A673 (cell line): ENCODE data around the gene LTBP2. TPM values are rescaled to one million over a fixed set of nuclear protein-coding genes. Genes with fewer than 3 reads are reported as not detected.

Experiments
- BruUV-seq: library from RNA; stranded (reverse); fragments of 400-500 nt; replicated peaks from 2 replicates; lab custom pipeline; 2021; lab: Mats Ljungman, UMichigan
- CTCF ChIA-PET: fragments of 300-600 bp; sonication (Branson Sonifier 250); formaldehyde crosslinking; loops from one replicate; lab custom pipeline; 2022; ENCODE audit warnings: antibody characterized with exemption; lab: Charles Lee
- POLR2A ChIA-PET: fragments of 300-600 bp; sonication (Branson Sonifier 250); formaldehyde crosslinking; loops from one replicate; lab custom pipeline; 2022; ENCODE audit warnings: antibody characterized with exemption; ENCODE audit not compliant: low non-redundant PET; lab: Charles Lee
- DNase-seq: peaks from one replicate; pipeline ENCODE4 v3.0.0-alpha.2; 2015; ENCODE audit warnings: low spot score
- H3K27ac ChIP-seq: fragments of 200-600 bp; sonication (generic); 2 replicates; pipeline ENCODE4 v1.5.1; 2016; ENCODE audit warnings: mixed run types, low read depth, mild to moderate bottlenecking, mixed read lengths, antibody characterized with exemption, low read length; ENCODE audit not compliant: poor library complexity, severe bottlenecking
- H3K27me3 ChIP-seq: fragments of 200-600 bp; sonication (generic); replicated peaks from 2 replicates; pipeline ENCODE4 v1.6.1; 2017; ENCODE audit warnings: mixed run types, low read depth, mild to moderate bottlenecking, mixed read lengths, antibody characterized with exemption, low read length; ENCODE audit not compliant: insufficient read depth, poor library complexity
- H3K36me3 ChIP-seq: fragments of 200-600 bp; sonication (generic); 2 replicates; pipeline ENCODE4 v1.6.1; 2016; ENCODE audit warnings: mixed run types, mild to moderate bottlenecking, mixed read lengths, antibody characterized with exemption, low read length; ENCODE audit not compliant: insufficient read depth, poor library complexity, severe bottlenecking
- H3K4me1 ChIP-seq: fragments of 200-600 bp; sonication (generic); 2 replicates; pipeline ENCODE4 v1.6.1; 2017; ENCODE audit warnings: mixed run types, mild to moderate bottlenecking, mixed read lengths, antibody characterized with exemption, low read length; ENCODE audit not compliant: insufficient read depth, poor library complexity, severe bottlenecking
- H3K4me3 ChIP-seq: fragments of 200-600 bp; sonication (generic); 2 replicates; pipeline ENCODE4 v1.5.1; 2016; ENCODE audit warnings: low read depth, mixed run types, mild to moderate bottlenecking, mixed read lengths, low read length; ENCODE audit not compliant: poor library complexity, severe bottlenecking
- H3K9me3 ChIP-seq: fragments of 200-600 bp; sonication (generic); 2 replicates; pipeline ENCODE4 v1.6.1; 2016; ENCODE audit warnings: mixed run types, low read depth, mild to moderate bottlenecking, mixed read lengths, antibody characterized with exemption, low read length; ENCODE audit not compliant: poor library complexity, severe bottlenecking
- EZH2 ChIP-seq: fragments of 200-600 bp; sonication (generic); IDR thresholded peaks from 2 replicates; pipeline ENCODE4 v1.6.1; 2017; ENCODE audit warnings: borderline replicate concordance, low read depth, mild to moderate bottlenecking, mixed read lengths, antibody characterized with exemption, low read length; ENCODE audit not compliant: poor library complexity, severe bottlenecking
- intact Hi-C: fragments of 100-400 bp; cut with micrococcal nuclease; formaldehyde crosslinking; loops from one replicate; pipeline ENCODE4 v1.10.0; 2022; ENCODE audit not compliant: unreplicated experiment
- total RNA-seq: library from RNA; stranded (reverse); gene quantifications from 2 replicates; pipeline ENCODE4 v1.2.3, GENCODE V29; 2021
- TF ChIP-seq, protein P1 (sequence below): fragments of 300-800, 200-600 bp; sonication (generic); conservative IDR thresholded peaks from 2 replicates; pipeline ENCODE4 v1.5.1; 2017; ENCODE audit warnings: low read depth, mild to moderate bottlenecking, antibody characterized with exemption, low read length, moderate library complexity, mixed read lengths

LTBP2 gene
- total RNA-seq, 1 experiment from 2014 or later = 0.26 TPM

DNA sequence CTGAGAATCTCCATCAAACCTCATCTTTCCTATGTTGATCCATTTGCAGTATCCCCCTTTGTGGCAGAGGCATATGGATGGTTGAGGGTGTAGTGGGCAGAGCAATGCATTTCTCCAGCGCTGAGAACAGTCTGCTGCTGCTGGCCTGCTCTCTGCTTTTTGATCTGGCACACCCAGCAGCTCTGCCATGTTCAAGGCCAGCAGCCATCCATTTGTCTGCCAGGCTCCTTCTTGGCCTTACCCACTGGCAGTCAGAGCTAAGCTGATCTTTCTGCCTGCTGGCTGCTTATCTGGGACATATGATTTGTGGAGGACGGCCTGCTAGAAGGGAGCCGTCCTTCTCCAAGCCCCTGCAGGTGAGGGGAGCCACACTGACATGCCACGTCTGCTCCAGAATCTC lies 135.9 kb downstream of the LTBP2 start:
- H3K36me3 ChIP-seq = no peaks in the 10 kb centered on the region
- no peak overlapping the region for H3K4me3 ChIP-seq
- intact Hi-C loops = no loop called here
- CTCF ChIA-PET = no interaction called here
- TF ChIP-seq EZH2 = no peak
- TF ChIP-seq, protein P1, sequence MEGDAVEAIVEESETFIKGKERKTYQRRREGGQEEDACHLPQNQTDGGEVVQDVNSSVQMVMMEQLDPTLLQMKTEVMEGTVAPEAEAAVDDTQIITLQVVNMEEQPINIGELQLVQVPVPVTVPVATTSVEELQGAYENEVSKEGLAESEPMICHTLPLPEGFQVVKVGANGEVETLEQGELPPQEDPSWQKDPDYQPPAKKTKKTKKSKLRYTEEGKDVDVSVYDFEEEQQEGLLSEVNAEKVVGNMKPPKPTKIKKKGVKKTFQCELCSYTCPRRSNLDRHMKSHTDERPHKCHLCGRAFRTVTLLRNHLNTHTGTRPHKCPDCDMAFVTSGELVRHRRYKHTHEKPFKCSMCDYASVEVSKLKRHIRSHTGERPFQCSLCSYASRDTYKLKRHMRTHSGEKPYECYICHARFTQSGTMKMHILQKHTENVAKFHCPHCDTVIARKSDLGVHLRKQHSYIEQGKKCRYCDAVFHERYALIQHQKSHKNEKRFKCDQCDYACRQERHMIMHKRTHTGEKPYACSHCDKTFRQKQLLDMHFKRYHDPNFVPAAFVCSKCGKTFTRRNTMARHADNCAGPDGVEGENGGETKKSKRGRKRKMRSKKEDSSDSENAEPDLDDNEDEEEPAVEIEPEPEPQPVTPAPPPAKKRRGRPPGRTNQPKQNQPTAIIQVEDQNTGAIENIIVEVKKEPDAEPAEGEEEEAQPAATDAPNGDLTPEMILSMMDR = no peak
- DNase-seq = no peak
- no peaks in the 10 kb centered on the region for H3K4me1 ChIP-seq
- H3K27me3 ChIP-seq = no peaks in the 10 kb centered on the region
- POLR2A ChIA-PET = no interaction called here
- no peak overlapping the region for H3K27ac ChIP-seq
- no peaks in the 10 kb centered on the region for H3K9me3 ChIP-seq
- no TSS peak for BruUV-seq

DNA sequence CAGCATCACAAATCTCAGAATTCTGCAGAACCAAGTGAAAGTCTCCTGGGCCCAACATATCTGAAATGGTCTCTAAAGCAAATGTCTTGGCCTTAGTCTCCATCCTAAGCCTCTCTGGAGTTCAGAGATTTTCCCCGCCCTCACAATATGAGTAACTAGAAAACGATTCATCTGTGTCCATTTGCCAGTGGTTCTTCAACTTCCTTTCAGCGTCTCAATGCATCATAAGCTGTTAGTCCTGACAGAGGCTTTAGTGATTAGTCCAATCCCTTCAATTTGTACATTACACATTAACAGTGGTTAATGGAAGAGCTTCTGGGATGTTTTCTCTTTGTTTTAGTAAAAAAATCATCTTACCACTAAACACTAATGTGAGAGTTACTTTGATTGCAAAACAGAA lies 136.4 kb downstream of the LTBP2 start:
- ChIA-PET POLR2A (no interaction called here), CTCF (no interaction called here)
- Histone ChIP-seq H3K4me1 (no peaks in the 10 kb centered on the region), H3K9me3 (no peaks in the 10 kb centered on the region), H3K27me3 (no peaks in the 10 kb centered on the region), H3K27ac (no peak overlapping the region), H3K4me3 (no peak overlapping the region), H3K36me3 (no peaks in the 10 kb centered on the region)
- no peak for DNase-seq
- no peak for TF ChIP-seq EZH2
- TF ChIP-seq, protein P1 = no peak
- no TSS peak for BruUV-seq
- intact Hi-C loops = no loop called here

DNA sequence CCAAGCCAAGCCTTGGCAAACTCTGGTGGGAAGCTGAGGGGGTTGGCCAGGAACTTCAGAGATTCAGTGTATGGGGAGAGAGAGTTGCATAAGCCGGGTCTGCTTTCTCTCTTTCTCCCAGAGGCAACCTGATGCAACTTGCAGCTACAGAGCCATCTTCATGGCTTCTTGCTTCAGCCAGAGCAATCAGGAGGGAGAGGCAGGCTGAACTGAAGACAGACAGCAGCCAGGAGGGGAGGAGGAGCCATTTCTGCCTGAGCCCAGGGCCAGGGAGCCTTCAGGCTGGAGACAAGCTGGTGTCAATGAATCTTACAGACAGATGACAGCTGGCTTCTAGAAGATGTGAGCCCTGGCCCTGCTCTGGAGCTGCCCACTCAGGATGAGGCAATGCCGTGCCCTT lies 137.7 kb downstream of the LTBP2 start:
- CTCF ChIA-PET = no interaction called here

More for the DNA sequence above, 137.7 kb downstream of the LTBP2 start:
- no peaks in the 10 kb centered on the region for H3K9me3 ChIP-seq
- intact Hi-C loops = no loop called here
- H3K4me1 ChIP-seq = no peaks in the 10 kb centered on the region
- no TSS peak for BruUV-seq
- no peak overlapping the region for H3K27ac ChIP-seq
- no peaks in the 10 kb centered on the region for H3K27me3 ChIP-seq
- DNase-seq = no peak
- H3K4me3 ChIP-seq = no peak overlapping the region
- POLR2A ChIA-PET = no interaction called here
- TF ChIP-seq EZH2 = no peak
- TF ChIP-seq, protein P1 = no peak
- H3K36me3 ChIP-seq = no peaks in the 10 kb centered on the region
